ENCODE results near the gene NPLOC4.

NPLOC4 gene

GRCh38 chr17:81524865-81525159, 112.1 kb downstream of the NPLOC4 start:
- peaks cover 5% of the 10 kb centered on the region; the same call in 1 of the 2 replicates for H3K4me1 ChIP-seq (ENCODE audit: control insufficient read depth, insufficient read depth, low read length)
- no peak for DNase-seq (ENCODE audit: low read depth, low spot score)
- H3K4me3 ChIP-seq (ENCODE audit: low read length) = no peak overlapping the region
- no peaks in the 10 kb centered on the region; the same call in 1 of the 2 replicates for H3K36me3 ChIP-seq (ENCODE audit: control insufficient read depth, insufficient read depth, low read length)
- WGBS (ENCODE audit: insufficient coverage, insufficient read length) = no CpG with 5 or more reads among the region's 8 CpGs
- H3K27me3 ChIP-seq (ENCODE audit: control insufficient read depth, insufficient read depth, low read length) = no peaks in the 10 kb centered on the region; the same call in 1 of the 2 replicates
- H3K27ac ChIP-seq (ENCODE audit: low read length) = no peak overlapping the region
- H3K9me3 ChIP-seq (ENCODE audit: control insufficient read depth, insufficient read depth, low read length) = no peaks in the 10 kb centered on the region

DNA sequence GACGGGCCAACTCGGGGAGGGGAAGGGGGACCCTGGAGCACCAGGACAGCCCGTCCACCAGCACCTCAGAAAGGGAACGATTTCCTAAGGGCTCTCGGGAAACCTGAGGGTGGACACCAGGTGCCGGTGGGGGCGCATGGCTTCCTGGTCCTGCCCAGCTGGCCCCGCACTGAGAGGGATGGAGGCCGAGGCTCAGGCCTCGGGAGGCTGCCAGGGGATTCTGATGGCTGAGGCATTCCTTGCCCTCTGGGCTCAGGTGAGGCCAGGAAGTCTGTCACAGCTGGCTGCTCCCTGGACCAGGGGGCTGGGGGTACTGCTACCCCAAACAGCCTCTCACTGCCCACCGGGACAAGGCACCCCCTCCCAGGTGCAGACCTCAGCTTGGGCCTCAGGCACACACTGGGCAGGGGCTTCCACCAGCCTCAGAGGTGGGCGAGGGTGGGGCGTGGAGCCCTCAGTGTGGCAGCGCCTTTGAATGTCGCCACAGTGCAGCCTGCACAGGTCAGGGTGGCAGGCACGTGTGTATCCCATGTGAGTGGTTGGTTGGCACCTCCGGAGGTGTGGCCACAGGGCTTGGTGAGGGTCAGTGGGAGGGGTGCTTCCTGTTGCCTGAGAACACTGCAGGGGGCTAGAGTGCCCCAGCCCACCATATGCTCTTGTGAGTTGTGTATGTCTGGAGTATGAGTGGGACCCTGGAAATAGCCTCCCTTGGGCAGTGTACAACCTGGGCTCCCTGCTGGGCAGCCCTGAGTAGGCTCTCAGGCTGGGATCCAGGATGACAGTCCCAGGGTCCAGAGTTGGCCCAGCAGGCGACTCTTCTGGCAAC, 112.7 kb downstream of the NPLOC4 start:
- no CpG with 5 or more reads among the region's 18 CpGs for whole genome bisulfite sequencing (ENCODE audit: insufficient coverage, insufficient read length)
- Histone ChIP-seq H3K27ac (ENCODE audit: low read length) (no peak overlapping the region), H3K4me1 (ENCODE audit: control insufficient read depth, insufficient read depth, low read length) (peaks cover 6% of the 10 kb centered on the region; the same call in 1 of the 2 replicates), H3K27me3 (ENCODE audit: control insufficient read depth, insufficient read depth, low read length) (no peaks in the 10 kb centered on the region; the same call in 1 of the 2 replicates), H3K36me3 (ENCODE audit: control insufficient read depth, insufficient read depth, low read length) (no peaks in the 10 kb centered on the region; the same call in 1 of the 2 replicates), H3K9me3 (ENCODE audit: control insufficient read depth, insufficient read depth, low read length) (no peaks in the 10 kb centered on the region), H3K4me3 (ENCODE audit: low read length) (no peak overlapping the region)
- DNase-seq (ENCODE audit: low read depth, low spot score) = no peak

GRCh38 chr17:81523402-81524038, 113.4 kb downstream of the NPLOC4 start:
- Histone ChIP-seq H3K27me3 (ENCODE audit: control insufficient read depth, insufficient read depth, low read length) (no peaks in the 10 kb centered on the region; the same call in 1 of the 2 replicates), H3K9me3 (ENCODE audit: control insufficient read depth, insufficient read depth, low read length) (no peaks in the 10 kb centered on the region), H3K27ac (ENCODE audit: low read length) (no peak overlapping the region), H3K36me3 (ENCODE audit: control insufficient read depth, insufficient read depth, low read length) (no peaks in the 10 kb centered on the region; the same call in 1 of the 2 replicates), H3K4me1 (ENCODE audit: control insufficient read depth, insufficient read depth, low read length) (peaks cover 8% of the 10 kb centered on the region), H3K4me3 (ENCODE audit: low read length) (no peak overlapping the region)
- no CpG with 5 or more reads among the region's 17 CpGs for WGBS (ENCODE audit: insufficient coverage, insufficient read length)
- DNase-seq (ENCODE audit: low read depth, low spot score) = no peak

GRCh38 chr17:81522491-81523401, 114.2 kb downstream of the NPLOC4 start:
- no peak for DNase-seq (ENCODE audit: low read depth, low spot score)
- H3K4me3 ChIP-seq (ENCODE audit: low read length) = no peak overlapping the region
- H3K36me3 ChIP-seq (ENCODE audit: control insufficient read depth, insufficient read depth, low read length) = no peaks in the 10 kb centered on the region; the same call in 1 of the 2 replicates
- peaks cover 11% of the 10 kb centered on the region for H3K4me1 ChIP-seq (ENCODE audit: control insufficient read depth, insufficient read depth, low read length)
- H3K27me3 ChIP-seq (ENCODE audit: control insufficient read depth, insufficient read depth, low read length) = no peaks in the 10 kb centered on the region; the same call in 1 of the 2 replicates
- no CpG with 5 or more reads among the region's 26 CpGs for WGBS (ENCODE audit: insufficient coverage, insufficient read length)
- H3K27ac ChIP-seq (ENCODE audit: low read length) = no peak overlapping the region
- H3K9me3 ChIP-seq (ENCODE audit: control insufficient read depth, insufficient read depth, low read length) = no peaks in the 10 kb centered on the region

DNA sequence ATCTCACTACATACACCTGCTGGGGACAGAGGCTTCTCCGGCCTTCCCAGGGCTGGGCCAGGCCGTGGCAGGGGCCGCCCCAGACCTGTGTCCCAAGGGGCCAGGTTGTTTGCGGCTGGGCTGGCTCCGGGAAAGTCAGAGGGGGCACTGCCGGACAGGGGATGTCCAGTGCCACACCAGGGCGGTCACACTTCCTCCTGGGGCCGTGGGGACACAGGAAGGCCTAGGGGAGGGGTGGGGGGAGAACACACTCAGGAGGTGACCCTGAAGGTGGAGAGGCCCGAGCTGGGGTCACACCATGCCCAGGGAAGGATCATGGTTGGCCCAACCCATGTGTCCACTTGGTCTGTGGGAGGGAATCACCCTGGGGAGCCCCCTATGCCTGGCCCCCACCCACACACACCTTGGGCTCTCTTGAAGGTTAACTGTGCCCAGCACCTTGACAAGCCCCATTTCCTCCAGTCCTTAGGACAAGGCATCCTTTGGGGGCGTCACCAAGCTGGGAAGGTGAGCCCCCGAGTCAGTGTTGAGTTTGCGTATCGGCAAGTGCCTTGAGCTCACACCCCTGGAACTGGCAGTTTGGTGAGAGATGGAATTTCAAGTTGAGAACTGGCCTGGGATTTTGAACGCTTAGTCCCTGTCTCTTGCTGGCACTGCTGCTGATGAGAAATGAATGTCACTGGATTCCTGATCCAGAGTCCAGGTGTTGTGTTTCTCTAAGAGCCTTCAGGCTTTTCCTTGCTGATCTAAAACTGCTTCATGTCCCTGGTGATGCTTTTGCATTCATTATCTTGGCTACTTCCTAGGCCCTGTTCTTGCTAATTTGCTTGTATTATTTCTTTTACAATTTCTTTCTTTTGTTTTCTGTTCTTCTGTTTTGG, 116.7 kb downstream of the NPLOC4 start:
- Histone ChIP-seq H3K4me3 (ENCODE audit: low read length) (0 out of 2 replicates have a peak overlapping the region, but pooled peaks have one; percentile 33), H3K9me3 (ENCODE audit: control insufficient read depth, insufficient read depth, low read length) (no peaks in the 10 kb centered on the region), H3K36me3 (ENCODE audit: control insufficient read depth, insufficient read depth, low read length) (no peaks in the 10 kb centered on the region; the same call in 1 of the 2 replicates), H3K27ac (ENCODE audit: low read length) (no peak overlapping the region), H3K27me3 (ENCODE audit: control insufficient read depth, insufficient read depth, low read length) (no peaks in the 10 kb centered on the region; the same call in 1 of the 2 replicates), H3K4me1 (ENCODE audit: control insufficient read depth, insufficient read depth, low read length) (peaks cover 18% of the 10 kb centered on the region)
- DNase-seq (ENCODE audit: low read depth, low spot score) = no peak
- no CpG with 5 or more reads among the region's 14 CpGs for WGBS (ENCODE audit: insufficient coverage, insufficient read length)

DNA sequence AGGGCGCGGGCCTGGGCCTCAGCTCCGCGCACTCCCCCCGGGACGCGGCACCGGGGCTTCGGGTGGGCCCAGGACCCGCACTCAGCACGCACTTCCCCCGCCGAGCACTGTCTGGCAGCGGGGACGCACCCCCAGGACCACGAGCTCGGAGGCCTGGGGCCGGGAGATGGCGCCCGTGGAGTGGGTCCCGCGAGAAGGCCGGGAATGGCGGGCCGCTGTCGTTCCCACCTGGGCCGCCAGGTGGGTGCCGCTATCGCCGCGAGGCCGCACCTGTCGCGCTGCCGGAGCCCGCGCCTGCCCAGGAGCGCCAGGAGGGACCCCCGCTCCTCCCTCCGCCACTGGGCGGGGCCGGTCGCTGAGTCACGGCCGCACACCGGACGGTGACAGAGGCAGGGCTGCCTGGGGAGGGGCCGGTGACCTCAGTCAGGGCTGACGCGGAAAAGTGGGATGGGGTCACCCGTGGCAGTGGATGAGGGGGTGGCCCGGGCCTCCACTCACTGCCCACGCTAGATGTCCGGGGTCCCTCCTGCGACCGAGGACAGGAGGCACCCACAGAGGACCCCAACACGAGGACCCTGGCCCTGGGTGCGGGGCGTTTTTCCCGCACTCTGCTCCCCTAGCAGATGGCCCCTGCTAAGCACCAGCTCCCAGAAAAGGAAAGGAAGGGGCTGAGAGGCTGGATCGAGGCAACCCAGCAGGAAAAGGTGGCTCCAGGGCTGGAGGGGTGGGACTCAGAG, 117.5 kb downstream of the NPLOC4 start:
- no peaks in the 10 kb centered on the region; the same call in 1 of the 2 replicates for H3K27me3 ChIP-seq (ENCODE audit: control insufficient read depth, insufficient read depth, low read length)
- H3K36me3 ChIP-seq (ENCODE audit: control insufficient read depth, insufficient read depth, low read length) = no peaks in the 10 kb centered on the region; the same call in 1 of the 2 replicates
- no CpG with 5 or more reads among the region's 61 CpGs for WGBS (ENCODE audit: insufficient coverage, insufficient read length)
- no peak overlapping the region for H3K27ac ChIP-seq (ENCODE audit: low read length)
- peaks cover 18% of the 10 kb centered on the region for H3K4me1 ChIP-seq (ENCODE audit: control insufficient read depth, insufficient read depth, low read length)
- DNase-seq (ENCODE audit: low read depth, low spot score) = no peak
- H3K9me3 ChIP-seq (ENCODE audit: control insufficient read depth, insufficient read depth, low read length) = no peaks in the 10 kb centered on the region
- H3K4me3 ChIP-seq (ENCODE audit: low read length) = peak overlapping the region; percentile 33; the same call in 1 of the 2 replicates

- H3K36me3 ChIP-seq (ENCODE audit: control insufficient read depth, insufficient read depth, low read length) = no peaks in the 10 kb centered on the region; the same call in 1 of the 2 replicates
- peak overlapping the region; percentile 33; the same call in 1 of the 2 replicates for H3K4me3 ChIP-seq (ENCODE audit: low read length)
- WGBS (ENCODE audit: insufficient coverage, insufficient read length) = no CpG with 5 or more reads among the region's 47 CpGs
- H3K4me1 ChIP-seq (ENCODE audit: control insufficient read depth, insufficient read depth, low read length) = peaks cover 18% of the 10 kb centered on the region
- no peaks in the 10 kb centered on the region; the same call in 1 of the 2 replicates for H3K27me3 ChIP-seq (ENCODE audit: control insufficient read depth, insufficient read depth, low read length)
- no peaks in the 10 kb centered on the region for H3K9me3 ChIP-seq (ENCODE audit: control insufficient read depth, insufficient read depth, low read length)
- no peak for DNase-seq (ENCODE audit: low read depth, low spot score)
- H3K27ac ChIP-seq (ENCODE audit: low read length) = no peak overlapping the region
Observed at GRCh38 chr17:81518785-81519283, 118.1 kb downstream of the NPLOC4 start.

DNA sequence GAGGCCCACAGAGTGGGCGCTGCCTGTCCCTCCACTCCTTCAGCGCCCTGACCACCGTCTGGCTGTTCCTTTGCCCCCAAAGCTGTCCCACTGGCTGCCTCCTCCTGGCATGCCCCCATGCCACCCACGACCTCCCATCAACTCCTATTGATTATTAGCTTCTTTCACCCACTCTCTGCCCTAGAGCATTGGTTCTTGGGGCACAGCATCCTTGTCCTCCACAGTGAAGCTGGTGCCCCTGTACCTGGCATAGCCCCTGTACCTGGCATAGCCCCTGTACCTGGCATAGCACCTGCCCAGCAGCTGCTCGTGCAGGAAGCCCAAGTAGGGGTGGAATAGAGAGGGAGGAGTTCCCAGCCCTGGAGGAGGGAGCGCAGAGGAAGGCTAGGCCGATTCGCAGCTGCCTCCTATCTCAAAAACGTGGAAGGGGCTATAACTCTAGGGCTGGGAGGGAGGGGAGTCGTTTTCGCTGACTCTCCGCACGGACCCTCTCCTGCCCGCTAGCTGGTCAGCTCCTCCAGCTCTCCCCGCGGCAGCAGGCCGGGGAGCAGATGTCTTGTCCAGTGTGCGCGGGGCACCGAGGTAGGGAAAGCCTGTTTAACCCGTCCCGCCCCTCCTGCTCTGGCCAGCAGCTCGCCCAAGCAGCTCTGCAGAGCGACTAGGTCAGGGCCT, 118.7 kb downstream of the NPLOC4 start:
- no CpG with 5 or more reads among the region's 24 CpGs for WGBS (ENCODE audit: insufficient coverage, insufficient read length)
- peak overlapping the region; percentile 33; the same call in 1 of the 2 replicates for H3K4me3 ChIP-seq (ENCODE audit: low read length)
- no peak overlapping the region for H3K27ac ChIP-seq (ENCODE audit: low read length)
- no peak for DNase-seq (ENCODE audit: low read depth, low spot score)
- H3K36me3 ChIP-seq (ENCODE audit: control insufficient read depth, insufficient read depth, low read length) = no peaks in the 10 kb centered on the region
- H3K4me1 ChIP-seq (ENCODE audit: control insufficient read depth, insufficient read depth, low read length) = peaks cover 15% of the 10 kb centered on the region
- H3K9me3 ChIP-seq (ENCODE audit: control insufficient read depth, insufficient read depth, low read length) = no peaks in the 10 kb centered on the region
- no peaks in the 10 kb centered on the region; the same call in 1 of the 2 replicates for H3K27me3 ChIP-seq (ENCODE audit: control insufficient read depth, insufficient read depth, low read length)

Data from iPS DF 6.9 (cell line).